Upper lobe of left lung (tissue), 4 donors: ENCODE results near the gene SCARB1.

Source experiments
- EP300 ChIP-seq, 4 donors: sonication (generic); formaldehyde crosslinking; IDR thresholded peaks; one replicate each; pipeline ENCODE4 v1.5.1; 2017; ENCODE audit warnings: antibody characterized with exemption in 4 of 4, control low read depth in 2 of 4
- TF ChIP-seq, protein P1 (sequence below), 6 experiments: fragments of 450-650 bp in 4 of 6; fragments of 200-600 bp in 2 of 6; sonication (generic) in 2 of 6; IDR thresholded peaks; one replicate each; pipeline ENCODE4 v1.5.1; 2016 to 2019; ENCODE audit warnings: antibody characterized with exemption in 6 of 6

DNA sequence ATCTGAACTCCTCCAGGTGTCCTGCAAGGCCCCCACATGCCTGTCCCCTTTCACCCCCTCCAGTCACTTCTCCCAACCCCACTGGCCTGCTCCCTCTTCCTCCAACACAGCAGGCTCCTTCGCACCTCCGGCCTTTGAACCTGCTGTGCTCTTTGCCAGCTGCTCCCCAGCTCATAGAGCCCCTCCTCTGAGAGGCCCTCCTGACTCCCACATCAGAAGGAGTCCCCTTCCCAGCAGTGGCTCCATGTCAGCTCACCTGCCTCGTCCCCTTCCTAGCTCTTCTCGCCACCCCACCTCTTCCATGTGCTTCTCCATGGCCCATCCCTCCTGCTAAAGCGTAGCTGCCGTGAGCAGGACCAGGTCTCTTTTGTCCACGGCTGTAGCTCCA lies 22.1 kb downstream of the SCARB1 start:
- TF ChIP-seq, protein P1, sequence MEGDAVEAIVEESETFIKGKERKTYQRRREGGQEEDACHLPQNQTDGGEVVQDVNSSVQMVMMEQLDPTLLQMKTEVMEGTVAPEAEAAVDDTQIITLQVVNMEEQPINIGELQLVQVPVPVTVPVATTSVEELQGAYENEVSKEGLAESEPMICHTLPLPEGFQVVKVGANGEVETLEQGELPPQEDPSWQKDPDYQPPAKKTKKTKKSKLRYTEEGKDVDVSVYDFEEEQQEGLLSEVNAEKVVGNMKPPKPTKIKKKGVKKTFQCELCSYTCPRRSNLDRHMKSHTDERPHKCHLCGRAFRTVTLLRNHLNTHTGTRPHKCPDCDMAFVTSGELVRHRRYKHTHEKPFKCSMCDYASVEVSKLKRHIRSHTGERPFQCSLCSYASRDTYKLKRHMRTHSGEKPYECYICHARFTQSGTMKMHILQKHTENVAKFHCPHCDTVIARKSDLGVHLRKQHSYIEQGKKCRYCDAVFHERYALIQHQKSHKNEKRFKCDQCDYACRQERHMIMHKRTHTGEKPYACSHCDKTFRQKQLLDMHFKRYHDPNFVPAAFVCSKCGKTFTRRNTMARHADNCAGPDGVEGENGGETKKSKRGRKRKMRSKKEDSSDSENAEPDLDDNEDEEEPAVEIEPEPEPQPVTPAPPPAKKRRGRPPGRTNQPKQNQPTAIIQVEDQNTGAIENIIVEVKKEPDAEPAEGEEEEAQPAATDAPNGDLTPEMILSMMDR (IDR thresholded peaks at IDR 0.05), result no peak
- TF ChIP-seq EP300 (IDR thresholded peaks at IDR 0.05), result no peak
